WTC11 (cell line): ENCODE data around the gene ANAPC4. TPM values are rescaled to one million over a fixed set of nuclear protein-coding genes. Genes with fewer than 3 reads are reported as not detected.

Experiments
- ATAC-seq: fragments of 200-7000 bp; cut with Tn5 transposase; 2 replicates; pipeline ENCODE4 v1.10.0; 2021; ENCODE audit warnings: mild to moderate bottlenecking, moderate library complexity
- CTCF ChIA-PET: fragments of 300-600 bp; sonication (Branson Sonifier 250); formaldehyde crosslinking; loops from one replicate; lab custom pipeline; 2021; ENCODE audit warnings: antibody characterized with exemption; lab: Charles Lee
- POLR2A ChIA-PET: fragments of 350-600 bp; sonication (Branson Sonifier 250); formaldehyde crosslinking; loops from one replicate; lab custom pipeline; 2021; ENCODE audit warnings: antibody characterized with exemption; lab: Charles Lee
- DNase-seq: peaks from one replicate; pipeline ENCODE4 v3.0.0; 2021; ENCODE audit warnings: low spot score
- H3K27ac Mint-ChIP-seq: 2 replicates; pipeline ENCODE4 v1.8.0; 2021; ENCODE audit warnings: mixed read lengths
- H3K27me3 Mint-ChIP-seq: 2 replicates; pipeline ENCODE4 v1.8.0; 2021; ENCODE audit warnings: low read depth, mild to moderate bottlenecking, moderate library complexity, mixed read lengths
- H3K36me3 Mint-ChIP-seq: 2 replicates; pipeline ENCODE4 v1.8.0; 2021; ENCODE audit warnings: mixed read lengths
- H3K4me1 Mint-ChIP-seq: 2 replicates; pipeline ENCODE4 v1.8.0; 2022; ENCODE audit warnings: mixed read lengths
- H3K4me3 Mint-ChIP-seq: 2 replicates; pipeline ENCODE4 v1.8.0; 2021; ENCODE audit warnings: mild to moderate bottlenecking, moderate library complexity, mixed read lengths
- H3K9me3 Mint-ChIP-seq: 2 replicates; pipeline ENCODE4 v1.8.0; 2021; ENCODE audit warnings: mixed read lengths
- ATF1 ChIP-seq: sonication (generic); formaldehyde crosslinking; IDR thresholded peaks from 2 replicates; pipeline ENCODE4 v1.8.1; 2023; ENCODE audit warnings: mild to moderate bottlenecking, moderate library complexity, missing genetic modification reagents
- ATF6 ChIP-seq: sonication (generic); formaldehyde crosslinking; IDR thresholded peaks from 2 replicates; pipeline ENCODE4 v1.8.1; 2023; ENCODE audit warnings: mild to moderate bottlenecking, missing genetic modification reagents
- CBFB ChIP-seq: sonication (generic); formaldehyde crosslinking; IDR thresholded peaks from 2 replicates; pipeline ENCODE4 v1.8.1; 2022; ENCODE audit warnings: mild to moderate bottlenecking, low read depth, missing genetic modification reagents
- E2F5 ChIP-seq: sonication (generic); formaldehyde crosslinking; IDR thresholded peaks from 2 replicates; pipeline ENCODE4 v1.8.1; 2022; ENCODE audit warnings: mild to moderate bottlenecking, moderate library complexity, missing genetic modification reagents
- ESRRA ChIP-seq: sonication (generic); formaldehyde crosslinking; IDR thresholded peaks from 2 replicates; pipeline ENCODE4 v1.8.1; 2022; ENCODE audit warnings: mild to moderate bottlenecking, missing genetic modification reagents, borderline replicate concordance
- HMGA2 ChIP-seq: fragments of 250-450 bp; sonication (Bioruptor Pico); IDR thresholded peaks from 2 replicates; pipeline ENCODE4 v1.4.0; 2021; ENCODE audit warnings: mild to moderate bottlenecking, moderate library complexity
- HMGXB4 ChIP-seq: sonication (generic); formaldehyde crosslinking; IDR thresholded peaks from 2 replicates; pipeline ENCODE4 v1.8.1; 2023; ENCODE audit warnings: mild to moderate bottlenecking, moderate library complexity, missing genetic modification reagents
- JUN ChIP-seq: sonication (generic); formaldehyde crosslinking; IDR thresholded peaks from 2 replicates; pipeline ENCODE4 v1.8.0; 2023; ENCODE audit warnings: mild to moderate bottlenecking, missing genetic modification reagents
- MLX ChIP-seq: sonication (generic); formaldehyde crosslinking; IDR thresholded peaks from 2 replicates; pipeline ENCODE4 v1.8.1; 2023; ENCODE audit warnings: mild to moderate bottlenecking, missing genetic modification reagents, moderate library complexity
- NFE2L1 ChIP-seq: sonication (generic); formaldehyde crosslinking; IDR thresholded peaks from 2 replicates; pipeline ENCODE4 v1.8.1; 2023; ENCODE audit warnings: missing genetic modification reagents
- NFYB ChIP-seq: sonication (generic); formaldehyde crosslinking; conservative IDR thresholded peaks from 2 replicates; pipeline ENCODE4 v1.8.0; 2022; ENCODE audit warnings: low read depth, missing genetic modification reagents
- NR1H2 ChIP-seq: sonication (generic); formaldehyde crosslinking; IDR thresholded peaks from 2 replicates; pipeline ENCODE4 v1.9.0; 2021; ENCODE audit warnings: mild to moderate bottlenecking, moderate library complexity, missing genetic modification reagents
- NR2C2 ChIP-seq: sonication (generic); formaldehyde crosslinking; IDR thresholded peaks from 2 replicates; pipeline ENCODE4 v1.8.0; 2022; ENCODE audit warnings: mild to moderate bottlenecking, missing genetic modification reagents
- NR3C1 ChIP-seq: sonication (generic); formaldehyde crosslinking; conservative IDR thresholded peaks from 2 replicates; pipeline ENCODE4 v1.8.1; 2023; ENCODE audit warnings: low read depth, mild to moderate bottlenecking, missing genetic modification reagents
- PRRX2 ChIP-seq: fragments of 250-450 bp; sonication (Bioruptor Pico); IDR thresholded peaks from 2 replicates; pipeline ENCODE4 v1.8.0; 2021; ENCODE audit warnings: mild to moderate bottlenecking
- RELA ChIP-seq: sonication (generic); formaldehyde crosslinking; IDR thresholded peaks from 2 replicates; pipeline ENCODE4 v1.8.1; 2022; ENCODE audit warnings: missing genetic modification reagents, mild to moderate bottlenecking, borderline replicate concordance
- SMAD3 ChIP-seq: sonication (generic); formaldehyde crosslinking; IDR thresholded peaks from 2 replicates; pipeline ENCODE4 v1.8.0; 2022; ENCODE audit warnings: missing genetic modification reagents, mild to moderate bottlenecking, borderline replicate concordance
- SOX15 ChIP-seq: fragments of 250-450 bp; sonication (Bioruptor Pico); IDR thresholded peaks from 2 replicates; pipeline ENCODE4 v1.9.0; 2021; ENCODE audit warnings: mild to moderate bottlenecking
- SP1 ChIP-seq: sonication (generic); formaldehyde crosslinking; conservative IDR thresholded peaks from 2 replicates; pipeline ENCODE4 v1.8.1; 2022; ENCODE audit warnings: missing genetic modification reagents
- TCF7 ChIP-seq: sonication (generic); formaldehyde crosslinking; IDR thresholded peaks from 2 replicates; pipeline ENCODE4 v1.8.0; 2022; ENCODE audit warnings: mild to moderate bottlenecking, low read depth, missing genetic modification reagents, moderate library complexity
- TEAD1 ChIP-seq: sonication (generic); formaldehyde crosslinking; IDR thresholded peaks from 2 replicates; pipeline ENCODE4 v1.8.0; 2022; ENCODE audit warnings: mild to moderate bottlenecking, missing genetic modification reagents
- TP53 ChIP-seq: sonication (generic); formaldehyde crosslinking; IDR thresholded peaks from 2 replicates; pipeline ENCODE4 v1.8.1; 2023; ENCODE audit warnings: mild to moderate bottlenecking, missing genetic modification reagents
- USF2 ChIP-seq: sonication (generic); formaldehyde crosslinking; IDR thresholded peaks from 2 replicates; pipeline ENCODE4 v1.8.1; 2023; ENCODE audit warnings: mild to moderate bottlenecking, missing genetic modification reagents, moderate library complexity
- ZNF219 ChIP-seq: sonication (generic); formaldehyde crosslinking; IDR thresholded peaks from 2 replicates; pipeline ENCODE4 v1.8.0; 2023; ENCODE audit warnings: missing genetic modification reagents, mild to moderate bottlenecking, borderline replicate concordance
- ZNF232 ChIP-seq: sonication (generic); formaldehyde crosslinking; IDR thresholded peaks from 2 replicates; pipeline ENCODE4 v1.8.0; 2022; ENCODE audit warnings: mild to moderate bottlenecking, missing genetic modification reagents
- ZNF317 ChIP-seq: sonication (generic); formaldehyde crosslinking; IDR thresholded peaks from 2 replicates; pipeline ENCODE4 v1.8.1; 2023; ENCODE audit warnings: low read depth, mild to moderate bottlenecking, moderate library complexity, missing genetic modification reagents, borderline replicate concordance
- ZNF396 ChIP-seq: fragments of 250-450 bp; sonication (Bioruptor Pico); IDR thresholded peaks from 2 replicates; pipeline ENCODE4 v1.8.0; 2021; ENCODE audit warnings: mild to moderate bottlenecking, moderate library complexity, borderline replicate concordance
- ZNF416 ChIP-seq: fragments of 250-450 bp; sonication (Bioruptor Pico); IDR thresholded peaks from 2 replicates; pipeline ENCODE4 v1.9.0; 2021; ENCODE audit warnings: mild to moderate bottlenecking, inconsistent platforms
- ZNF512 ChIP-seq: sonication (generic); formaldehyde crosslinking; IDR thresholded peaks from 2 replicates; pipeline ENCODE4 v1.8.1; 2022; ENCODE audit warnings: missing genetic modification reagents, borderline replicate concordance
- total RNA-seq: library from RNA; stranded (reverse); gene quantifications from 3 replicates; pipeline ENCODE4 v1.2.3, GENCODE V29; 2021

Gene ANAPC4
- total RNA-seq, 1 experiment from 2014 or later = 40.5 TPM

- Mint-ChIP-seq H3K36me3 (no peaks in the 10 kb centered on the region), H3K9me3 (no peaks in the 10 kb centered on the region), H3K27ac (no peak overlapping the region), H3K4me1 (no peaks in the 10 kb centered on the region), H3K4me3 (no peak overlapping the region), H3K27me3 (no peaks in the 10 kb centered on the region)
- TF ChIP-seq JUN (CRISPR knock-in tag) (no peak), CBFB (CRISPR knock-in tag) (no peak), USF2 (CRISPR knock-in tag) (no peak), RELA (CRISPR knock-in tag) (no peak), PRRX2 (no peak), ESRRA (CRISPR knock-in tag) (no peak), NR1H2 (no peak), ZNF232 (CRISPR knock-in tag) (no peak), TP53 (CRISPR knock-in tag) (no peak), ZNF219 (CRISPR knock-in tag) (no peak), HMGA2 (CRISPR knock-in tag) (no peak), SP1 (CRISPR knock-in tag) (no peak), HMGXB4 (no peak), ZNF416 (CRISPR knock-in tag) (no peak), TEAD1 (no peak)
- no peak for ATAC-seq
- no peak for DNase-seq
- POLR2A ChIA-PET = no interaction called here
- CTCF ChIA-PET = interaction anchor here (0.6 to 2.5 kb wide), 4 partner anchors 12 to 69 kb away, joined by 3 to 13 read pairs (median 6); partner anchors contain the start of gene ZCCHC4
Measured at GRCh38 chr4:25330335-25330734, 46.7 kb upstream of the ANAPC4 start.

GRCh38 chr4:25330905-25331808 is 45.9 kb upstream of the ANAPC4 start:
- H3K4me1 Mint-ChIP-seq = no peaks in the 10 kb centered on the region
- ChIA-PET POLR2A (no interaction called here), CTCF (interaction anchor here (1.2 to 2.5 kb wide), 3 partner anchors 19 to 69 kb away, joined by 3 to 13 read pairs (median 8); partner anchors contain the start of gene ZCCHC4)
- H3K36me3 Mint-ChIP-seq = no peaks in the 10 kb centered on the region
- no peaks in the 10 kb centered on the region for H3K9me3 Mint-ChIP-seq
- H3K27ac Mint-ChIP-seq = no peak overlapping the region
- no peak for DNase-seq
- no peak overlapping the region for H3K4me3 Mint-ChIP-seq
- no peak for TF ChIP-seq SP1 (CRISPR knock-in tag)
- no peak for TF ChIP-seq ZNF512 (CRISPR knock-in tag)
- no peak for TF ChIP-seq NR3C1 (CRISPR knock-in tag)
- no peak for TF ChIP-seq TP53 (CRISPR knock-in tag)
- no peak for TF ChIP-seq SOX15 (CRISPR knock-in tag)
- no peak for TF ChIP-seq ZNF219 (CRISPR knock-in tag)
- TF ChIP-seq E2F5 (CRISPR knock-in tag) = no peak
- TF ChIP-seq ATF6 (CRISPR knock-in tag) = no peak
- TF ChIP-seq PRRX2 = no peak
- no peak for TF ChIP-seq NR2C2 (CRISPR knock-in tag)
- TF ChIP-seq TCF7 = no peak
- no peak for TF ChIP-seq ZNF317 (CRISPR knock-in tag)
- no peak for TF ChIP-seq MLX (CRISPR knock-in tag)
- TF ChIP-seq SMAD3 (CRISPR knock-in tag) = no peak
- no peak for TF ChIP-seq ATF1
- TF ChIP-seq NFE2L1 = no peak
- TF ChIP-seq ZNF396 (CRISPR knock-in tag) = no peak
- TF ChIP-seq NFYB = no peak
- TF ChIP-seq, all 79 proteins: peak for 0
- ATAC-seq = no peak
- no peaks in the 10 kb centered on the region for H3K27me3 Mint-ChIP-seq
